H1 (cell line): Measurements from ENCODE around the gene TEAD1. TPM values are rescaled to one million over a fixed set of nuclear protein-coding genes. Genes with fewer than 3 reads are reported as not detected.

Experiments used
- CTCF ChIA-PET: fragments of 300-600 bp; sonication (Branson Sonifier 250); formaldehyde crosslinking; loops from one replicate; lab custom pipeline; 2021; ENCODE audit not compliant: partially characterized antibody; lab: Charles Lee
- POLR2A ChIA-PET: fragments of 300-600 bp; sonication (Branson Sonifier 250); formaldehyde crosslinking; loops from one replicate; lab custom pipeline; 2021; ENCODE audit warnings: inconsistent platforms; ENCODE audit not compliant: partially characterized antibody; lab: Charles Lee
- DNase-seq, 2 experiments: peaks; one replicate each; pipeline versions ENCODE4 v3.0.0 to v3.0.0-alpha.2; 2010 to 2022; ENCODE audit warnings: low spot score in 2 of 2, low read depth in 1 of 2, mixed read lengths in 1 of 2
- FAIRE-seq: peaks from 2 replicates; lab custom pipeline; 2011; peaks lifted over from hg19 to GRCh38; lab: Jason Lieb, UNC
- H2AFZ ChIP-seq: 2 replicates; pipeline ENCODE4 v1.8.1; 2012; ENCODE audit warnings: low read length, inconsistent platforms
- H2AK5ac ChIP-seq: 2 replicates; pipeline ENCODE4 v1.6.1; 2013; ENCODE audit warnings: low read depth, low read length
- H2BK120ac ChIP-seq: replicated peaks from 2 replicates; pipeline ENCODE3; 2013; ENCODE audit warnings: low read depth, low read length, inconsistent platforms
- H2BK12ac ChIP-seq: 2 replicates; pipeline ENCODE4 v1.6.1; 2013; ENCODE audit warnings: low read depth, low read length
- H2BK15ac ChIP-seq: 2 replicates; pipeline ENCODE4 v1.6.1; 2013; ENCODE audit warnings: low read length
- H2BK20ac ChIP-seq: 2 replicates; pipeline ENCODE4 v1.6.1; 2013; ENCODE audit warnings: low read length
- H2BK5ac ChIP-seq: 2 replicates; pipeline ENCODE4 v1.6.1; 2013; ENCODE audit warnings: low read depth, low read length
- H3K14ac ChIP-seq: 2 replicates; pipeline ENCODE4 v1.6.1; 2013; ENCODE audit warnings: inconsistent platforms; ENCODE audit not compliant: insufficient read length
- H3K18ac ChIP-seq: 2 replicates; pipeline ENCODE4 v1.6.1; 2013; ENCODE audit warnings: low read length; ENCODE audit errors: extremely low read depth
- H3K23ac ChIP-seq: 2 replicates; pipeline ENCODE4 v1.6.1; 2013; ENCODE audit warnings: inconsistent platforms; ENCODE audit not compliant: insufficient read length
- H3K23me2 ChIP-seq: 2 replicates; pipeline ENCODE4 v1.6.1; 2013; ENCODE audit warnings: low read depth, low read length
- H3K27ac ChIP-seq: 2 replicates; pipeline ENCODE4 v1.6.1; 2011; ENCODE audit warnings: low read depth, low read length, inconsistent platforms
- H3K27me3 ChIP-seq, 4 experiments: replicated peaks in 1 of 4; 1 replicate in 1 of 4; 2 replicates in 3 of 4; pipeline versions ENCODE4 v1.6.1 to v1.8.1; 2011 to 2013; ENCODE audit warnings: low read length in 3 of 4, mild to moderate bottlenecking in 3 of 4, inconsistent platforms in 2 of 4, mixed read lengths in 2 of 4, moderate library complexity in 1 of 4; ENCODE audit not compliant: control insufficient read depth in 3 of 4, insufficient read depth in 3 of 4; ENCODE audit errors: extremely low read depth in 1 of 4
- H3K36me3 ChIP-seq, 4 experiments: 2 replicates each; pipeline versions ENCODE4 v1.6.1 to v1.8.1; 2011 to 2013; ENCODE audit warnings: mild to moderate bottlenecking in 4 of 4, low read length in 3 of 4, moderate library complexity in 2 of 4, control low read depth in 1 of 4, inconsistent platforms in 1 of 4; ENCODE audit not compliant: insufficient read depth in 4 of 4, control insufficient read depth in 2 of 4
- H3K4ac ChIP-seq: replicated peaks from 2 replicates; pipeline ENCODE3; 2013; ENCODE audit warnings: low read length, low read depth, mixed read lengths, inconsistent platforms; ENCODE audit not compliant: insufficient read length
- H3K4me1 ChIP-seq, 4 experiments: replicated peaks in 1 of 4; 1 replicate in 1 of 4; 2 replicates in 3 of 4; pipeline versions ENCODE4 v1.6.1 to v1.8.1; 2011 to 2013; ENCODE audit warnings: low read length in 3 of 4, inconsistent platforms in 2 of 4, mixed read lengths in 1 of 4; ENCODE audit not compliant: insufficient read depth in 4 of 4, control insufficient read depth in 3 of 4
- H3K4me2 ChIP-seq, 2 experiments: 2 replicates each; pipeline versions ENCODE4 v1.6.1 to v1.8.1; 2011 to 2013; ENCODE audit warnings: low read depth in 2 of 2, low read length in 2 of 2, control low read depth in 1 of 2, inconsistent platforms in 1 of 2, mild to moderate bottlenecking in 1 of 2; ENCODE audit not compliant: insufficient read depth in 1 of 2
- H3K4me3 ChIP-seq, 4 experiments: fragments of 200-600, 300-600 bp in 1 of 4; sonication (generic), shearing (Covaris generic), sonication (Bioruptor Twin) in 1 of 4; 2 replicates each; pipeline versions ENCODE4 v1.5.1 to v1.8.1; 2011 to 2016; ENCODE audit warnings: low read length in 4 of 4, low read depth in 3 of 4, control low read depth in 2 of 4, inconsistent platforms in 2 of 4, mild to moderate bottlenecking in 2 of 4, mixed read lengths in 1 of 4, moderate library complexity in 1 of 4; ENCODE audit not compliant: insufficient read depth in 2 of 4; ENCODE audit errors: extremely low read depth in 1 of 4
- H3K56ac ChIP-seq: replicated peaks from 2 replicates; pipeline ENCODE3; 2013; ENCODE audit warnings: low read depth, mild to moderate bottlenecking, mixed read lengths, low read length, inconsistent platforms; ENCODE audit not compliant: insufficient read length
- H3K79me1 ChIP-seq: 2 replicates; pipeline ENCODE4 v1.6.1; 2013; ENCODE audit warnings: low read depth, low read length, control low read depth
- H3K79me2 ChIP-seq, 2 experiments: 2 replicates each; pipeline versions ENCODE4 v1.6.1 to v1.8.1; 2012 to 2013; ENCODE audit warnings: low read length in 2 of 2, mild to moderate bottlenecking in 2 of 2, inconsistent platforms in 1 of 2; ENCODE audit not compliant: insufficient read depth in 2 of 2, control insufficient read depth in 1 of 2
- H3K9ac ChIP-seq, 4 experiments: replicated peaks in 1 of 4; 1 replicate in 1 of 4; 2 replicates in 3 of 4; pipeline versions ENCODE4 v1.6.1 to v1.8.1; 2011 to 2013; ENCODE audit warnings: low read depth in 3 of 4, low read length in 3 of 4, control low read depth in 2 of 4, mild to moderate bottlenecking in 2 of 4, moderate library complexity in 2 of 4, inconsistent platforms in 1 of 4; ENCODE audit errors: extremely low read depth in 1 of 4
- H3K9me3 ChIP-seq, 2 experiments: 2 replicates each; pipeline versions ENCODE4 v1.6.1 to v1.8.1; 2012 to 2013; ENCODE audit warnings: mild to moderate bottlenecking in 2 of 2, moderate library complexity in 2 of 2, control low read depth in 1 of 2, inconsistent platforms in 1 of 2, low read depth in 1 of 2, low read length in 1 of 2, mixed read lengths in 1 of 2; ENCODE audit not compliant: insufficient read depth in 2 of 2
- H4K20me1 ChIP-seq, 2 experiments: replicated peaks in 1 of 2; 2 replicates each; pipeline versions ENCODE3 to v1.8.1; 2011 to 2013; ENCODE audit warnings: inconsistent platforms in 2 of 2, low read length in 2 of 2, mild to moderate bottlenecking in 1 of 2; ENCODE audit not compliant: insufficient read depth in 2 of 2, control insufficient read depth in 1 of 2
- H4K5ac ChIP-seq: 2 replicates; pipeline ENCODE4 v1.6.1; 2013; ENCODE audit warnings: low read length, low read depth, mixed read lengths, inconsistent platforms; ENCODE audit not compliant: insufficient read length
- H4K8ac ChIP-seq: 2 replicates; pipeline ENCODE4 v1.8.0; 2013; ENCODE audit warnings: mild to moderate bottlenecking, moderate library complexity, low read length, inconsistent platforms; ENCODE audit not compliant: insufficient read depth; ENCODE audit errors: extremely low read depth
- H4K91ac ChIP-seq: replicated peaks from 2 replicates; pipeline ENCODE3; 2013; ENCODE audit warnings: low read length, mixed read lengths, inconsistent platforms; ENCODE audit not compliant: insufficient read length
- POLR2A ChIP-seq, 2 experiments: IDR thresholded peaks; 1 replicate in 1 of 2; 2 replicates in 1 of 2; pipeline ENCODE4 v1.6.1; 2011; ENCODE audit warnings: low read depth in 2 of 2, low read length in 2 of 2, mild to moderate bottlenecking in 2 of 2; ENCODE audit errors: control extremely low read depth in 1 of 2
- WGBS, 2 experiments: shearing (Covaris generic) in 1 of 2; methylation state at CpG; one replicate each; pipeline versions ENCODE4 v1.1.6 to v1.1.7; 2013 to 2015; ENCODE audit warnings: low lambda C conversion rate in 2 of 2, mixed read lengths in 2 of 2, inconsistent platforms in 1 of 2, low coverage in 1 of 2, missing lambda C conversion rate in 1 of 2; ENCODE audit not compliant: insufficient replicate concordance in 2 of 2, insufficient coverage in 1 of 2, insufficient read length in 1 of 2; ENCODE audit errors: extremely low coverage in 1 of 2, missing lambda C conversion rate in 1 of 2; 5-methylcytosine and 5-hydroxymethylcytosine counted together
- polyA plus RNA-seq, 7 experiments: library from polyadenylated mRNA; depleted of rRNA in 3 of 7; stranded (reverse) in 5 of 7; unstranded in 2 of 7; fragments of >200 nt in 5 of 7; fragments of 200-250 nt in 2 of 7; gene quantifications; 1 replicate in 5 of 7; 2 replicates in 1 of 7; 4 replicates in 1 of 7; pipeline versions ENCODE4 v1.2.1 to v1.2.3, GENCODE V29; 2011 to 2013; ENCODE audit warnings: missing spikeins in 2 of 7, mixed read lengths in 2 of 7
- total RNA-seq: library from RNA; stranded (reverse); fragmentation: NEBNext Ultra II Directional; extraction: Animal tissue kit (Norgen Biotek cat#: 25700); gene quantifications from 2 replicates; pipeline ENCODE4 v1.2.1, GENCODE V29; 2021

Gene TEAD1
- total and polyA plus RNA-seq, 2 of the 8 experiments (the other 6 are each of a cell fraction or from before 2014, with no cell fraction given), result 15.6 to 67.4 TPM

GRCh38 chr11:12671370-12671769, 2.9 kb upstream of the TEAD1 start:
- H3K23me2 ChIP-seq, result peaks cover 6% of the 10 kb centered on the region; the same call in 1 of the 2 replicates
- H3K4me2 ChIP-seq, result no peak overlapping the region
- no peaks in the 10 kb centered on the region for H3K79me1 ChIP-seq
- no peak overlapping the region for H2BK12ac ChIP-seq
- WGBS, 2 experiments, result 92% methylated on average over 6 of the region's 6 CpGs; no CpG with 5 or more reads in 1 of the 2 experiments
- H3K4ac ChIP-seq, result no peak overlapping the region
- H2BK20ac ChIP-seq, result no peak overlapping the region
- H3K79me2 ChIP-seq, result peaks cover 0 to 11% of the 10 kb centered on the region in 2 experiments; a peak in 2 of 4 replicates
- no peak overlapping the region for H2AK5ac ChIP-seq
- H3K27ac ChIP-seq, result no peak overlapping the region
- H2BK15ac ChIP-seq, result no peak overlapping the region
- ChIA-PET CTCF (interaction anchor here (0.6 to 1.8 kb wide), 15 partner anchors 9 to 519 kb away, joined by 3 to 5 read pairs (median 3); no protein-coding TSS in a partner anchor), POLR2A (interaction anchor here (0.6 to 0.8 kb wide), 3 partner anchors 86 to 213 kb away, joined by 3 to 4 read pairs (median 3); no protein-coding TSS in a partner anchor)
- peaks cover 0 to 3% (median 0%) of the 10 kb centered on the region in 4 experiments; a peak in 3 of 7 replicates for H3K4me1 ChIP-seq
- no peak overlapping the region for H4K5ac ChIP-seq
- H3K4me3 ChIP-seq, result no peak overlapping the region
- DNase-seq (no peak), FAIRE-seq (no peak)
- no peak overlapping the region for H3K18ac ChIP-seq
- no peak overlapping the region for H4K8ac ChIP-seq
- H2BK120ac ChIP-seq, result no peak overlapping the region
- no peaks in the 10 kb centered on the region for H3K36me3 ChIP-seq
- no peak overlapping the region for H3K56ac ChIP-seq
- no peaks in the 10 kb centered on the region for H3K9me3 ChIP-seq
- H3K9ac ChIP-seq, result no peak overlapping the region
- H4K20me1 ChIP-seq, result no peaks in the 10 kb centered on the region
- H3K14ac ChIP-seq, result no peak overlapping the region
- peaks cover 0 to 4% (median 1%) of the 10 kb centered on the region in 4 experiments; a peak in 3 of 7 replicates for H3K27me3 ChIP-seq
- no peak overlapping the region for H3K23ac ChIP-seq
- H4K91ac ChIP-seq, result no peak overlapping the region
- no peak overlapping the region for H2BK5ac ChIP-seq
- no peak overlapping the region for H2AFZ ChIP-seq
- TF ChIP-seq POLR2A (IDR thresholded peaks at IDR 0.05; ENCODE audit: control extremely low read depth in 1 of 2, low read depth in 2 of 2, low read length in 2 of 2), result no peak
